SU-DHL-6 (cell line): ENCODE results near the gene APOL6.

Source experiments
- CTCF ChIP-seq: fragments of 200-600 bp; sonication (generic); IDR thresholded peaks from one replicate; pipeline ENCODE4 v1.5.1; 2017; ENCODE audit warnings: antibody characterized with exemption, mild to moderate bottlenecking, low read length, moderate library complexity; ENCODE audit not compliant: insufficient read depth, poor library complexity, severe bottlenecking
- EZH2phosphoT487 ChIP-seq: fragments of 200-600 bp; sonication (generic), shearing (Covaris generic); conservative IDR thresholded peaks from 2 replicates; pipeline ENCODE4 v1.6.1; 2018; ENCODE audit warnings: mild to moderate bottlenecking, antibody characterized with exemption, low read length, moderate library complexity, mixed read lengths

- no peak for TF ChIP-seq EZH2phosphoT487
- no peak for TF ChIP-seq CTCF
Measured at GRCh38 chr22:35697142-35697541, 48.9 kb downstream of the APOL6 start.
